SW 1271 (cell line): Measurements from ENCODE around the gene TIMM8B.
"Not testable (repeated sequence)": the region's sequence is repeated elsewhere in the genome, so short reads cannot be mapped to it uniquely, and the experiment has no call there.

Source experiments
- DNase-seq, 2 experiments: peaks; one replicate each; lab custom pipeline; 2025; lab: John Stamatoyannopoulos, UW

TIMM8B gene

DNA sequence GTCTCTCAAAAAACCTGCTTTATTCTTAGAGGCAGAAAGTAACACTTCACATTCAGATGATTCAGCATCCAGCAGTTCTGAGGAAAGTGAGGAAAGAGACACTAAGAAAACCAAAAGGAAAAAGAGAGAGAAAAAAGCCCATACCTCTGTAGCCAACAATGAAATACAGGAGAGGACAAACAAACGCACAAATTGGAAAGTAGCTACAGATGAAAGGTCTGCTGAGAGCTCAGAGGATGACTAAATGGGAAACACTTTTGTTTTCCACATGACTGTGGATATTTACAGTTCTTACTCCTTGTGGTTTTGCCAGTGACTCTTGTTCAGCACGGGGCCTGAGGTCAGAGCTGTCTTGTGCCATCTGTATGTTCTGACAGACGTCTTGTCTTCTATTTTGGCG is 3.8 kb downstream of the TIMM8B start:
- DNase-seq: no peak

GRCh38 chr11:112073941-112074811 is 12.4 kb downstream of the TIMM8B start, which contains the start of the genes NKAPD1 and PIH1D2:
NKAPD1 (plus strand) TSS chr11:112074299; CDS start chr11:112075575, 1,276 bp downstream.
PIH1D2 (minus strand) TSS chr11:112074017; CDS start chr11:112073174, 843 bp downstream.
- peak; percentile 91 to 99 for DNase-seq

GRCh38 chr11:112062923-112063322 is 23.6 kb downstream of the TIMM8B start:
- no peak for DNase-seq

DNA sequence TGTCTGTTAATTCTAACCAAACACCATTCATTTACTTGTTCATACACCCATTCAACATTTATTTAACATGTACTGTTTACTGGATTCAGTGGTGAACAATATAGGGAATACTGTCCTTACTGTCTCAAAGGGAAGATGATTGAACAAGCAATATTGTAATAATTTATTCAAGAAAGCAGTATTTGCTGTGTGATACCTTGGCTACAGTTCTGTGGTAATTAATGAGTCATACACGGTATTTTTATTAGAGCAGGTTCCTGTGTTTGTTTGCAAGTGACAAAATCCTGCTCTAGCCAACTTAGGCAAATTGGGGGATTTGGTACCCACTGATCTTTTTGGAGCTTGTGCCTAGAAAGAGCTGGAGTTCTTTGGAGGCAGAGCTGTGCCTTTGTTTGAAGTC is 28.5 kb downstream of the TIMM8B start:
- DNase-seq: no peak

DNA sequence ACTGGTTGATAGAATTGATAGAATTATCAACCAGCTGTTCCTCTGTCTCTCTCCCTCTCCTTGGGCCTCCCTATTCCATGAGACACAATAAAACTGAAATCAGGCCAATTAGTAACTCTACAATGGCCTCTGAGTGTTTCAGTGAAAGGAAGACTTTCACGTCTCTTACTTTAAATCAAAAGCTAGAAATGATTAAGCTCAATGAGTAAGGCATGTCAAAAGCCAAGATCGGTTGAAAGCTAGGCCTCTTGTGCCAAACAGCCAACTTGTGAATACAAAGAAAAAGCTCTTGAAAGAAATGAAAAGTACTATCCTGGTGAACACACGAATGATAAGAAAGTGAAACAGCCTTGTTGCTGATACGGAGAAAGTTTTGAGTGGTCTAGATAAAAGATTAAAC is 29.4 kb downstream of the TIMM8B start:
- no peak for DNase-seq

- DNase-seq: no peak
These were observed 34.8 kb downstream of the TIMM8B start for GRCh38 chr11:112051768-112052167.

- no peak for DNase-seq
These were observed 35.8 kb downstream of the TIMM8B start for GRCh38 chr11:112050721-112051120.

DNA sequence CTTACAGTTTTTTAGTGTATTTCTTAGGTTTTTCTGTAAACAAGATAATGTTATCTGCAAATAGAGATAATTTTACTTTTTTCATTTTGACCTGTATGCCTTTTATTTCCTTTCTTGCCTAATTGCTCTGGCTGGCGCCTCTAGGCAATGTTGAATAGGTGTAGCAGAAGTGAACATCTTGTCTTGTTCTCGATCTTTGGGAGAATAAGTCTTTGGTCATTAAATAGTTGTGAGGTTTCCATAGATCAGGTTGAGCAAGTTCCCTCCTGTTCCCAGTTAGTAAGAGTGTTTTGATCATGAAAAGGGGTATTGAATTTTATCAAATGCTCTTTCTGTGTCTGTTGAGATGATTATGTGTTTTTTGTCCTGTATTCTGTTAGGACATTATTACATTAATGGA is 36.8 kb downstream of the TIMM8B start:
- no peak for DNase-seq

- not testable (repeated sequence) for DNase-seq
These were observed 38.3 kb downstream of the TIMM8B start for GRCh38 chr11:112048256-112048655.

DNA sequence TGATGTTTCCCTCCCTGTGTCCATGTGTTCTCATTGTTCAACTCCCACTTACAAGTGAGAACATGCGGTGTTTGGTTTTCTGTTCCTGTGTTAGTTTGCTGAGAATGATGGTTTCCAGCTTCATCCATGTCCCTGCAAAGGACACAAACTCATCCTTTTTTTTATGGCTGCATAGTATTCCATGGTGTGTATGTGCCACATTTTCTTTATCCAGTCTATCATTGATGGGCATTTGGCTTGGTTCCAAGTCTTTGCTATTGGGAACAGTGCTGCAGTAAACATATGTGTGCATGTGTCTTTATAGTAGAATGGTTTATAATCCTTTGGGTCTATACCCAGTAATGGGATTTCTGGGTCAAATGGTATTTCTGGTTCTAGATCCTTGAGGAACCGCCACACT is 39.9 kb downstream of the TIMM8B start:
- DNase-seq: not testable (repeated sequence)

DNA sequence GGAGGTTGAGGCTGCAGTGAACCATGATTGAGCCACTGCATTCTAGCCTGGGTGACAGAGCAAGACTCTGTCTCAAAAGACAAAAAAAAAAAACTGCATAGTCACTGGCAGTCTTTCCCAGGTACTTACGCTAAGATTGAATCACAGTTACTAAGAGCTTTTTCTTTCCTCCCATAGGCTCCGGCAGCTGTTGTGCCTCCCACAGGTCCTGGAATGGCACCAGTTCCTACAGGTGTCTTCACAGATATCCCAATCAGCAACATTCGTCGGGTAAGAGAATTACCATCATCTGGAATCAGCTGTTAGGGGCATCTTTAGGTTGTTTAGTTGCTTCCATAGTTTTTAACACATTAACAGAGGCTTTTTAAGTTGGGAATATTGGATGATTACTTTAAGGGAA is 41.6 kb downstream of the TIMM8B start:
- no peak for DNase-seq

GRCh38 chr11:112042961-112043304 is 43.6 kb downstream of the TIMM8B start:
- DNase-seq: no peak

- peak in 1 of 2 experiments; percentile 28 for DNase-seq
These were observed 44.2 kb downstream of the TIMM8B start for GRCh38 chr11:112042161-112042960.

DNA sequence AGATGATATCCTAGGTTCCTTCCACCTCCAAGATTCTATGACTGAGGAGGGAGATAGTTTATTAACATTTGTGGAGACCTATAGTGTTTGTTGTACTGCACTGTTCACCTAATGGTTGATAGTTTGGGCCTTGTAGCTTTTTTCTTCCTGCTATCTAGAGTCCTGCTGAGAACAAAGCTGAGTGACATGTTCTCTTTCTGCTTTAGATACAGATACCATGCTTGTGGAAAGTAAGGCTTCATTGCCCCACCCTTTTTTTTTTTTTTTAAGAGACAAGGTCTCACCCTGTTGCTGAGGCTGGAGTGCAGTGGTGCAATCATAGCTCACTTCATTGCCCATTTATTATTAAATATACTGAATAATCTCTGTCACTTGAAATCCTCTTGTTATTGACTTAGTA is 49.0 kb downstream of the TIMM8B start:
- no peak for DNase-seq
